CMK (cell line): ENCODE results near the gene FRA10AC1.
"Not testable (repeated sequence)": the region's sequence is repeated elsewhere in the genome, so short reads cannot be mapped to it uniquely, and the experiment has no call there.

Experiments
- DNase-seq: peaks from one replicate; pipeline ENCODE4 v3.0.0-alpha.2; 2010; ENCODE audit warnings: low read depth

The FRA10AC1 gene

DNA sequence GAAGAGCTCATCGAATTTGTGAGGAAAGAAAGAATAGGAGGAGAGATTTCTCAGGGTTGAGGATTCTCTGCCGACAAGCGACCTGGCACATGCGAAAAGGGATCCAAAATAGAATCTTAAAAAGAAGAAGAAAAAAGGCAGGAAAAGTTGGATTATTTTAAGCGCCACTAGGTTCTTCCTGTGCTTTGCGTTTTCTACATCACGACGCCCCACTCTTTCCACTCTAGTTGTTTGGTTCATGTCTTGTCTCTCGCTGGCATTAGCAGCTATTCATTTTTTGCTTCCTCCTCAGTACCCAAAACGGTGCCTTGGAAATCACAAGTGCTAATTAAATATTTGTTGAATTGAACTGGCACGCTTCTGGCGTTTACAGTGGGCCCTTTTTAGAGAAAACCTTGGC, 674 bp upstream of the FRA10AC1 start:
- DNase-seq = no peak

DNA sequence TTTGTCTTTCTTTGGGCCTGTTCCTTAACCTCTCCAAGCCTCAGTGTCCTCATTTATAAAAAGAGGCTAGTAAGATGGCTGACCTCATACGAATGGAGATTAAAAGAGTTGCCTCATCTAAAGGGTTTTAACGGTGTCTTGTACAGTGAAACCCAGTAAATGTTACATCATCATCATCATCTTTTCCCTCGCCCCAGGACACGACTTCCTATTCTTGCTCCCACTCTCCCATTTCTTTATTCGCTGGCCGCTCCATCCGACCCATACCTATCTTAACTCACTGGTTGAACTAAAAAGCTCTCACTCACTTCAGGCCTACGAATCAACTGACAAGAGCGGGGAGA, 554 bp downstream of the FRA10AC1 start:
- DNase-seq = peak; percentile 24

DNA sequence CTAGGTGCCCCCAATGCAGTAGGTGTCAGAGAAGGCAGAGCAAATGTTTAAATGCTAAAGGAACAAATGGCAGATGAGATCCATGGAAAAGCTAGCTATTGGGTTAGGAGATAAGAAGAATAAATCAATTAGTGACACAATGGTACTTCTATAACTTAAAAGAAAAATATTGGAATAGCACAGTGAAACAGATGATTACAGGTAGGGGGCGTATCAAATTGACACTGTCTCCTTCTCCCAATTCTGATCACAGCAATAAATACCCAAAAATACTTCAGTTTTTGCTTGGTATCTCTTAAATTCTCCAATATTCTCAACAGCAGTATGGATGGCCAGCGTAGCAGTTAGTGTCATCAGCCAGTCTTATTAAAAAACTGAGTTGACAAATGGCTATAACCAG, 5.2 kb downstream of the FRA10AC1 start:
- DNase-seq = no peak

- not testable (repeated sequence) for DNase-seq
These were observed 5.8 kb downstream of the FRA10AC1 start for GRCh38 chr10:93696582-93696981.

DNA sequence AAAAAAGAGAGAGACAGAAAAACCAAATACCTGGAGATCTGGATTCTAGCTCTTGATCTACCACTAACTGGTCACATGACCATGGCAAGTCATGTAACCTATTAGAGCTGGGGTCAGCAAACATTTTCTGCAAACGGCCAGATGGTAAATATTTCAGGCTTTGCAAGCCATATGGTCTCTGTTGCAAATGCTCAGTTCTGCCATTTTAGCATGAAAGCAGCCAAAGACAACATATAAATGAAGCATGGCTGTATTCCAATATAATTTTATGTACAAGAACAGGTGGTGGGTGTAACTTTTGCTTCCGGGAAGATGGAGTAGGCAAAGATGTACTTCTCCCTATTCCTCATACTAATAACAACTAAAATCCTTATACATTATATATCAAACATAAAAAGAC, 6.7 kb downstream of the FRA10AC1 start:
- no peak for DNase-seq

GRCh38 chr10:93687737-93688136, 14.7 kb downstream of the FRA10AC1 start:
- no peak for DNase-seq

DNA sequence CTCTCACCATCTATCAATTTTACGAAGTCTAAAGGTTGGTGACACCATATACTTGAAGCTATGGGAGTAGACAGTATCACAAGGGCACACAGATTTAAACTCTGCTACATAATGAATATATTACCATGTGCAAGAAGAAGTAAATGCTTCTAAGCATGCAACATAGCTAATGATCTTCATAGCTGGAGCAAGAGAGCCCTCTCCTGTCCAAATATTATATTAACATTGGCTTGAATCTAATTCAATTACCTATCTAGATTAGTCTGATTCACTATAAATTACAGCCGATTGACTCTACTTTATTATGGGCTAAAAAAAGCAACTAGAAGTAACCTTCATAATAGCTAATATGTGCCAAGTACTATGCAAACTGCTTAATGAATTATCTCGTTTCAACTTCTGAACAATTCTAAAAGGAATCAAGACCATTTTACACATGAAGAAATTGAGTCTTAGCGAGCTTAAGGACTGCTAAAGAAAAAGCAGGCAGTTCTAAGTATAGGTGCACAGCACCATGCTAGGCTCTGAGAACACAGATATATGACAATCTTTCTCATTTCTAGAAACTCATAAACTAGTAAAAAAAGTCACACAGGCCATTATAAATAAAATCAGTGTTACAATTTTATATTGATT, 21.9 kb downstream of the FRA10AC1 start:
- no peak for DNase-seq

- DNase-seq = no peak
These were observed 23.4 kb downstream of the FRA10AC1 start for GRCh38 chr10:93678805-93679587.

DNA sequence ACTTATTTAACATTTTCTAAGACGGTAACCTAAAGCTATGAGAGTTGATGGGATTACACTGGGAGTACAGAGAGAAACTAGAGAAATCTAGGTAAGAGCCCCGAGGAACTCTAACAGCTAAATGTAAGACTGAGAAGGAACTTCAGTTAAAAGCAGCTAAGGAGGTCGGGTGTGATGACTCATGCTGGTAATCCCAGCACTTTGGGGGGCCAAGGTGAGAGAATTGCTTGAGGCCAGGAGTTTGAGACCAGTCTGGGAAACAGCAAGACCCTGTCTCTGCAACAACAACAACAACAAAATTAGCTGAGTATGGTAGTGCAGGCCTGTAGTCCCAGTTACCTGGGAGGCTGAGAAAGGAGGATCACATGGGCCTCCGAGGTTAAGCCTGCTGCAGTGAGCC, 24.0 kb downstream of the FRA10AC1 start:
- DNase-seq = no peak

DNA sequence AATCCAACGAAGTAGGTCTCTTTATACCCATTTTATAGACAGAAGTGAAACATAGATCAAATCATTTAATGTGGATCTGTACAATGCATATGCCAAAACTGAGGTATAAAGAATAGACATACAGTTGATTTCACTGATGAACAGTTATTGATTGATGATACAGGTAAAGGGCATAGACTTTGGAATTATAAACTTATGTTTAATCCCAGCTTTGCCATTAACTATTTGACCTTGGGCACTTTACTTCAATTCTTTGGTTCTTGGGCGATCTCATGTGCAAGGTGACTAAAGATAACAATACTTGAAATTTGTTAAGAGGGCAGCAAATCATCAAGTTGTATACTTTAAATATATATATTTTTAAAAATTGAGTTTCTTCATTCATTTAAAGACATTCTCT, 28.6 kb downstream of the FRA10AC1 start:
- DNase-seq = no peak

GRCh38 chr10:93672890-93673289, 29.5 kb downstream of the FRA10AC1 start:
- DNase-seq = no peak

GRCh38 chr10:93672022-93672678, 30.2 kb downstream of the FRA10AC1 start:
- DNase-seq = no peak

DNA sequence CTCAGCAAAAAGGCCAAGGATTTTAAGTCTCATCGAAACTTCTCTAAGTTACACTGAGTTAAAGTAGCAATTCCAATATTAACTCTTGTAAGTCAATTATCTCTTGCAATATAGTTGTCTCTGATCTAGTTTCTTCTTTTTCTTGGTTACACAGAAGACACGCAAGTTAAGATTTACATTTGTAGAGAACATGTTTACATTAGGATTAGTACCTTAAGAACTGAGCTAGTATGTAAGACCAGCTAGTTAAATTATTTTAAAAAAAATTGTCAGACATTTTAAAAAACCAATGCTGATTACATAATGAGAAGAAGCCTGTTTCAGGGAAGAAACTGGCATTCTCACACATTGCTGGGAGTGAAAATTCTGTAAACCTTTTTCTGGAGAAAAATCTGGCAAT, 31.4 kb downstream of the FRA10AC1 start:
- DNase-seq = no peak

GRCh38 chr10:93670372-93670771, 32.0 kb downstream of the FRA10AC1 start:
- no peak for DNase-seq

GRCh38 chr10:93667795-93668194, 34.6 kb downstream of the FRA10AC1 start:
- no peak for DNase-seq

DNA sequence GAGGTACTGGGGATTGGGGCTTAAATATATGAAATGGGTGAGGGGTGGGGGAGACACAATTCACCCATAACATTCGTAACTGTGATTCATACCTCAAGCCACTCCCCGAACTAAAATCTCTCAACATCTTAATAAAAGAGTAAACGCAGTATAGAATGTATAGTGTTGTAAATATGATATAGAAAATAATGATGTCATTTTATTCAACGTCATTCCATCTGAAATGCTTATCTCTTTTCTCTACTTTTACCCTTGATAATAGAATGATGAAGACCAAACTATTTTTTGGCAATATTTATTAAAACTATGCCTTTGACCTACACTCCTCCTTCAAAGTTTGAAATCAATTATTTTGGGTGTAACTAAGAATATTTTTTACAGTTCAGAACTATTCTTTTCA, 36.4 kb downstream of the FRA10AC1 start:
- no peak for DNase-seq

GRCh38 chr10:93657757-93658156, 44.6 kb downstream of the FRA10AC1 start:
- DNase-seq = no peak

- DNase-seq = no peak
These were observed 46.2 kb downstream of the FRA10AC1 start for GRCh38 chr10:93656155-93656554.

- DNase-seq = no peak
These were observed 48.2 kb downstream of the FRA10AC1 start for GRCh38 chr10:93654201-93654600.

GRCh38 chr10:93652857-93653256, 49.5 kb downstream of the FRA10AC1 start:
- no peak for DNase-seq

DNA sequence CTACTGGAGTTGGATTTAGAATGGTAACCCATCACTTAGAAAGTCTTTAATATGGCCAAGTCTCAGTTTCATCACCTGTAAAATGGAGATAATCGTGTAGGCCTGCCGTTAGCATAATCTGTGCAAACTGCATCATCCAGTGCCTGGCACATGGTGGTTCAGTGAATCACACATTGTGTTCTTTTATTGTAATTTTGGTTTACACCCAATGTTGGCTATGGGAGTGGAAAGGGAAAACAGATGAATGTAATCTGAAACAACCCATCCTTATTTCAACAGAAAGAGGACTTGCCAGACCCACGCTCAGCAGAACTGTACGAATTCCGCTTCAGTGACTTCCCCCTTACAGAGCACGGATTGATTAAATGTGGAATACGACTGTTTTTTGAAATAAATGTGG, 62.6 kb downstream of the FRA10AC1 start:
- no peak for DNase-seq

GRCh38 chr10:93630625-93631557, 71.5 kb downstream of the FRA10AC1 start:
- DNase-seq = no peak
